Type B pancreatic cell (in vitro differentiated cells): ENCODE measurements around the gene RPS19. TPM values are rescaled to one million over a fixed set of nuclear protein-coding genes. Genes with fewer than 3 reads are reported as not detected.

Experiments
- DNase-seq: peaks from one replicate; pipeline ENCODE4 v3.0.0; 2021; ENCODE audit warnings: mixed read lengths; ENCODE audit not compliant: unreplicated experiment; ENCODE audit errors: extremely low spot score
- H3K27ac Mint-ChIP-seq: 2 replicates; pipeline ENCODE4 v1.8.0; 2021; ENCODE audit warnings: mild to moderate bottlenecking, mixed read lengths
- H3K27me3 Mint-ChIP-seq: 2 replicates; pipeline ENCODE4 v1.8.0; 2021; ENCODE audit warnings: mixed read lengths
- H3K36me3 Mint-ChIP-seq: 2 replicates; pipeline ENCODE4 v1.8.0; 2021; ENCODE audit warnings: mixed read lengths
- H3K4me1 Mint-ChIP-seq: one replicate; pipeline ENCODE4 v1.8.0; 2021; ENCODE audit warnings: mixed read lengths; ENCODE audit not compliant: unreplicated experiment
- H3K4me3 Mint-ChIP-seq: 2 replicates; pipeline ENCODE4 v1.8.0; 2021; ENCODE audit warnings: mild to moderate bottlenecking, mixed read lengths
- H3K9me3 Mint-ChIP-seq: 2 replicates; pipeline ENCODE4 v1.8.0; 2021; ENCODE audit warnings: mixed read lengths
- CTCF ChIP-seq: fragments of 200-600 bp; sonication (generic); conservative IDR thresholded peaks from 2 replicates; pipeline ENCODE4 v1.5.0; 2021; ENCODE audit warnings: antibody characterized with exemption, mild to moderate bottlenecking
- total RNA-seq: library from RNA; stranded (reverse); gene quantifications from 2 replicates; pipeline ENCODE4 v1.2.1, GENCODE V29; 2021; ENCODE audit warnings: low replicate concordance

Gene RPS19
- total RNA-seq, 1 donor from 2014 or later = 3,159 TPM

GRCh38 chr19:41897820-41898219 is 37.8 kb downstream of the RPS19 start:
- no peak for TF ChIP-seq CTCF
- Mint-ChIP-seq H3K27me3 (no peaks in the 10 kb centered on the region), H3K36me3 (no peaks in the 10 kb centered on the region), H3K4me1 (no peaks in the 10 kb centered on the region), H3K27ac (no peak overlapping the region), H3K9me3 (no peaks in the 10 kb centered on the region), H3K4me3 (no peak overlapping the region)
- DNase-seq = no peak

- Mint-ChIP-seq H3K4me3 (no peak overlapping the region), H3K36me3 (no peaks in the 10 kb centered on the region), H3K4me1 (no peaks in the 10 kb centered on the region), H3K9me3 (no peaks in the 10 kb centered on the region), H3K27ac (no peak overlapping the region), H3K27me3 (no peaks in the 10 kb centered on the region)
- no peak for DNase-seq
- no peak for TF ChIP-seq CTCF
Measured at GRCh38 chr19:41898235-41898634, 38.2 kb downstream of the RPS19 start.

- no peaks in the 10 kb centered on the region for H3K4me1 Mint-ChIP-seq
Measured at GRCh38 chr19:41901707-41902360, 41.8 kb downstream of the RPS19 start.

DNA sequence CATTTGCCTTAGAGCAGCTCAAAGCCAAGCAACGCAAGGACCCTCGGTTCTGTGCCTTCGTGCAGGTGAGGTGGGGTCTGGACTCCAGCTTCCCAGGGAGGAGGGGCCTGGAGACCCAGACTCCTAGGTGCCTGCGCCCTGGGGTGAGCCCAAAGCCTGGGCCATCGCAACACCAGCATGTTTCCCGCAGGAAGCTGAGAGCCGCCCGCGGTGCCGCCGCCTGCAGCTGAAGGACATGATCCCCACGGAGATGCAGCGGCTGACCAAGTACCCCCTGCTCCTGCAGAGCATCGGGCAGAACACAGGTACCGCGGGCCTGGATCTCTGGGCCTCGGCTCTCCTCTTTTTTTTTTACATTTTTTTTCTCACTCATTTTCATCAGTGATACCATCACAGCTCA is 42.5 kb downstream of the RPS19 start:
- no peak for DNase-seq
- H3K36me3 Mint-ChIP-seq = peaks cover 9% of the 10 kb centered on the region
- no peak for TF ChIP-seq CTCF
- no peaks in the 10 kb centered on the region for H3K9me3 Mint-ChIP-seq
- no peak overlapping the region for H3K4me3 Mint-ChIP-seq
- no peaks in the 10 kb centered on the region for H3K4me1 Mint-ChIP-seq
- H3K27ac Mint-ChIP-seq = no peak overlapping the region
- H3K27me3 Mint-ChIP-seq = no peaks in the 10 kb centered on the region

More at GRCh38 chr19:41901707-41902360, 41.8 kb downstream of the RPS19 start:
- H3K27me3 Mint-ChIP-seq = no peaks in the 10 kb centered on the region
- no peaks in the 10 kb centered on the region for H3K9me3 Mint-ChIP-seq
- no peak overlapping the region for H3K4me3 Mint-ChIP-seq
- H3K36me3 Mint-ChIP-seq = peaks cover 9% of the 10 kb centered on the region
- TF ChIP-seq CTCF = no peak
- no peak overlapping the region for H3K27ac Mint-ChIP-seq
- DNase-seq = no peak

- Mint-ChIP-seq H3K36me3 (peaks cover 9% of the 10 kb centered on the region), H3K27ac (no peak overlapping the region)
- no peak for TF ChIP-seq CTCF
Measured at GRCh38 chr19:41903193-41903953, 43.3 kb downstream of the RPS19 start.

More at GRCh38 chr19:41903193-41903953, 43.3 kb downstream of the RPS19 start:
- Mint-ChIP-seq H3K4me1 (no peaks in the 10 kb centered on the region), H3K27me3 (no peaks in the 10 kb centered on the region), H3K4me3 (no peak overlapping the region), H3K9me3 (no peaks in the 10 kb centered on the region)
- no peak for DNase-seq
